Endothelial cell of umbilical vein (primary cell): ENCODE data around the gene RNASEH2B. TPM values are rescaled to one million over a fixed set of nuclear protein-coding genes. Genes with fewer than 3 reads are reported as not detected.

Source experiments
- BruUV-seq: library from RNA; stranded (reverse); fragments of 400-500 nt; replicated peaks from 2 replicates; lab custom pipeline; 2021; lab: Mats Ljungman, UMichigan
- CTCF ChIA-PET: fragments of 300-600, 350-600 bp; sonication (Branson Sonifier 250); formaldehyde crosslinking; loops from one replicate; lab custom pipeline; 2021; ENCODE audit warnings: antibody characterized with exemption, inconsistent platforms; lab: Charles Lee
- POLR2A ChIA-PET: fragments of 300-600, 350-600 bp; sonication (Branson Sonifier 250); formaldehyde crosslinking; loops from one replicate; lab custom pipeline; 2021; ENCODE audit warnings: antibody characterized with exemption, inconsistent platforms; lab: Charles Lee
- DNase-seq: peaks from one replicate; pipeline ENCODE4 v3.0.0-alpha.2; 2011; ENCODE audit warnings: low read depth, low spot score
- FAIRE-seq: peaks from 2 replicates; lab custom pipeline; 2011; peaks lifted over from hg19 to GRCh38; lab: Jason Lieb, UNC
- H2AFZ ChIP-seq: 2 replicates; pipeline ENCODE4 v1.6.0; 2012; ENCODE audit warnings: low read depth, low read length, control low read depth, inconsistent platforms
- H3K27ac ChIP-seq: 2 replicates; pipeline ENCODE4 v1.5.1; 2011; ENCODE audit warnings: low read depth, mild to moderate bottlenecking, control low read depth, low read length, moderate library complexity; ENCODE audit not compliant: insufficient read depth
- H3K27me3 ChIP-seq, 2 experiments: 2 replicates each; pipeline versions ENCODE4 v1.6.0 to v1.6.1; 2011; ENCODE audit warnings: low read length in 2 of 2, mixed read lengths in 1 of 2; ENCODE audit not compliant: control insufficient read depth in 2 of 2, insufficient read depth in 2 of 2
- H3K36me3 ChIP-seq, 2 experiments: 2 replicates in 1 of 2; 3 replicates in 1 of 2; pipeline ENCODE4 v1.5.1; 2011; ENCODE audit warnings: low read length in 2 of 2, mild to moderate bottlenecking in 1 of 2, moderate library complexity in 1 of 2; ENCODE audit not compliant: control insufficient read depth in 2 of 2, insufficient read depth in 2 of 2; ENCODE audit errors: extremely low read depth in 1 of 2
- H3K4me1 ChIP-seq: 3 replicates; pipeline ENCODE4 v1.5.1; 2011; ENCODE audit warnings: mild to moderate bottlenecking, low read length; ENCODE audit not compliant: control insufficient read depth, insufficient read depth; ENCODE audit errors: extremely low read depth
- H3K4me2 ChIP-seq: 2 replicates; pipeline ENCODE4 v1.6.1; 2011; ENCODE audit warnings: low read length, control low read depth, mixed read lengths; ENCODE audit not compliant: insufficient read depth
- H3K4me3 ChIP-seq, 3 experiments: fragments of 200-600 bp in 1 of 3; sonication (generic), shearing (Covaris generic) in 1 of 3; replicated peaks in 1 of 3; 2 replicates each; pipeline ENCODE4 v1.5.1; 2011 to 2016; ENCODE audit warnings: control low read depth in 3 of 3, low read length in 3 of 3, mild to moderate bottlenecking in 2 of 3, inconsistent platforms in 1 of 3, low read depth in 1 of 3, moderate library complexity in 1 of 3; ENCODE audit not compliant: insufficient read depth in 1 of 3
- H3K79me2 ChIP-seq: 2 replicates; pipeline ENCODE4 v1.6.0; 2012; ENCODE audit warnings: low read length, inconsistent platforms; ENCODE audit not compliant: control insufficient read depth, insufficient read depth
- H3K9ac ChIP-seq: replicated peaks from 2 replicates; pipeline ENCODE3; 2011; ENCODE audit warnings: low read length, control low read depth; ENCODE audit not compliant: insufficient read depth; ENCODE audit errors: extremely low read depth
- H3K9me1 ChIP-seq: replicated peaks from 3 replicates; pipeline ENCODE4 v1.6.0; 2011; ENCODE audit warnings: mild to moderate bottlenecking, low read length; ENCODE audit not compliant: control insufficient read depth, insufficient read depth; ENCODE audit errors: extremely low read depth
- H3K9me3 ChIP-seq: replicated peaks from 2 replicates; pipeline ENCODE4 v1.5.1; 2012; ENCODE audit warnings: low read length, inconsistent platforms; ENCODE audit not compliant: control insufficient read depth, insufficient read depth
- H4K20me1 ChIP-seq: replicated peaks from 2 replicates; pipeline ENCODE3; 2011; ENCODE audit warnings: mild to moderate bottlenecking, low read length; ENCODE audit not compliant: control insufficient read depth, insufficient read depth; ENCODE audit errors: extremely low read depth
- CTCF ChIP-seq, 2 donors: IDR thresholded peaks; 1 replicate in 1 of 2; 2 replicates in 1 of 2; pipeline ENCODE4 v1.5.1; 2011; ENCODE audit warnings: low read length in 2 of 2, mild to moderate bottlenecking in 2 of 2, moderate library complexity in 2 of 2, control low read depth in 1 of 2, inconsistent platforms in 1 of 2, low read depth in 1 of 2; ENCODE audit not compliant: insufficient read depth in 1 of 2; ENCODE audit errors: extremely low read depth in 1 of 2
- EZH2 ChIP-seq: IDR thresholded peaks from 2 replicates; pipeline ENCODE4 v1.6.1; 2012; ENCODE audit warnings: borderline replicate concordance, low read depth, mild to moderate bottlenecking, moderate library complexity, low read length, inconsistent platforms; ENCODE audit not compliant: severe bottlenecking
- FOS ChIP-seq: IDR thresholded peaks from 2 replicates; pipeline ENCODE4 v1.6.1; 2011; ENCODE audit warnings: mild to moderate bottlenecking, low read length, moderate library complexity, borderline replicate concordance; ENCODE audit not compliant: insufficient read depth
- GATA2 ChIP-seq: IDR thresholded peaks from 2 replicates; pipeline ENCODE4 v1.7.0; 2011; ENCODE audit warnings: low read depth, mild to moderate bottlenecking, moderate library complexity, mixed read lengths, low read length; ENCODE audit not compliant: insufficient read length, insufficient read depth
- JUN ChIP-seq: IDR thresholded peaks from 2 replicates; pipeline ENCODE4 v1.6.1; 2011; ENCODE audit warnings: borderline replicate concordance, low read depth; ENCODE audit not compliant: insufficient read length, insufficient read depth
- MYC ChIP-seq: IDR thresholded peaks from one replicate; pipeline ENCODE4 v1.6.1; 2011; ENCODE audit warnings: mild to moderate bottlenecking, low read depth, low read length
- POLR2A ChIP-seq: IDR thresholded peaks from 2 replicates; pipeline ENCODE4 v1.6.1; 2012; ENCODE audit warnings: low read depth, mild to moderate bottlenecking, control low read depth, low read length
- POLR2AphosphoS5 ChIP-seq: IDR thresholded peaks from 2 replicates; pipeline ENCODE4 v1.6.1; 2012; ENCODE audit warnings: low read depth, mild to moderate bottlenecking, control low read depth, low read length, moderate library complexity; ENCODE audit not compliant: insufficient read depth
- dilution Hi-C: fragments of 300-500 bp; cut with MboI; formaldehyde crosslinking; loops from one replicate; pipeline ENCODE4 v1.15.0; 2019; ENCODE audit warnings: low sequenced_read_pairs; ENCODE audit not compliant: extremely low pct_ligation_motif_present
- intact Hi-C: fragments of 100-400 bp; cut with micrococcal nuclease; formaldehyde crosslinking; loops from one replicate; pipeline ENCODE4 v1.10.0; 2022
- polyA plus RNA-seq, 4 experiments: library from polyadenylated mRNA; depleted of rRNA in 3 of 4; stranded (reverse) in 3 of 4; unstranded in 1 of 4; fragments of >200 nt; gene quantifications; 2 replicates each; pipeline versions ENCODE4 v1.2.1 to v1.2.3, GENCODE V29; 2011 to 2012; ENCODE audit warnings: missing spikeins in 1 of 4
- total RNA-seq: library from RNA; stranded (reverse); gene quantifications from 2 replicates; pipeline ENCODE4 v1.2.3, GENCODE V29; 2021
- TF ChIP-seq, protein P1 (sequence below): IDR thresholded peaks from 2 replicates; pipeline ENCODE4 v1.6.1; 2011; ENCODE audit not compliant: insufficient read depth, insufficient read length

RNASEH2B gene
- total and polyA plus RNA-seq, 2 donors (not counting 3 experiments of a cell fraction or from before 2014, with no cell fraction given), result 8.9 to 25.1 TPM

- BruUV-seq, result no TSS peak
- Histone ChIP-seq H3K27ac (no peak overlapping the region), H3K4me1 (no peaks in the 10 kb centered on the region), H3K4me2 (no peak overlapping the region), H2AFZ (no peak overlapping the region), H3K36me3 (peaks cover 0 to 4% of the 10 kb centered on the region in 2 experiments), H4K20me1 (no peaks in the 10 kb centered on the region), H3K9me3 (no peaks in the 10 kb centered on the region), H3K27me3 (no peaks in the 10 kb centered on the region), H3K79me2 (no peaks in the 10 kb centered on the region), H3K9ac (no peak overlapping the region), H3K4me3 (no peak overlapping the region), H3K9me1 (no peaks in the 10 kb centered on the region)
- DNase-seq (no peak), FAIRE-seq (no peak)
- dilution Hi-C loops, result no loop called here
- intact Hi-C loops, result no loop called here
- ChIA-PET CTCF (interaction anchor here (0.7 kb wide), 1 partner anchor 10 kb away, joined by 3 read pairs; no protein-coding TSS in a partner anchor), POLR2A (no interaction called here)
- TF ChIP-seq, protein P1, sequence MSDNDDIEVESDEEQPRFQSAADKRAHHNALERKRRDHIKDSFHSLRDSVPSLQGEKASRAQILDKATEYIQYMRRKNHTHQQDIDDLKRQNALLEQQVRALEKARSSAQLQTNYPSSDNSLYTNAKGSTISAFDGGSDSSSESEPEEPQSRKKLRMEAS, result no peak
- no peak for TF ChIP-seq CTCF (IDR thresholded peaks at IDR 0.05; ENCODE audit: extremely low read depth in 1 of 2, insufficient read depth in 1 of 2, low read depth in 1 of 2, low read length in 2 of 2)
- TF ChIP-seq EZH2, result no peak
- TF ChIP-seq GATA2, result no peak
- no peak for TF ChIP-seq POLR2A
- no peak for TF ChIP-seq FOS
- no peak for TF ChIP-seq JUN
- no peak for TF ChIP-seq MYC
- no peak for TF ChIP-seq POLR2AphosphoS5
Observed at GRCh38 chr13:50934735-50935435, 25.3 kb downstream of the RNASEH2B start.
